Skeletal muscle satellite cell (primary cell): ENCODE data around the gene CLDN19.
"Not testable (repeated sequence)": the region's sequence is repeated elsewhere in the genome, so short reads cannot be mapped to it uniquely, and the experiment has no call there.

Source experiments
- H3K27me3 ChIP-seq: 2 replicates; pipeline ENCODE4 v1.7.0; 2013; ENCODE audit warnings: low read length; ENCODE audit not compliant: control insufficient read depth, insufficient read depth
- H3K36me3 ChIP-seq: 2 replicates; pipeline ENCODE4 v1.7.0; 2013; ENCODE audit warnings: mild to moderate bottlenecking, control low read depth, low read length; ENCODE audit not compliant: insufficient read depth
- H3K4me1 ChIP-seq: 2 replicates; pipeline ENCODE4 v1.7.0; 2013; ENCODE audit warnings: low read length; ENCODE audit not compliant: control insufficient read depth, insufficient read depth
- H3K4me2 ChIP-seq: 2 replicates; pipeline ENCODE4 v1.7.0; 2013; ENCODE audit warnings: mild to moderate bottlenecking, low read length
- H3K4me3 ChIP-seq: 2 replicates; pipeline ENCODE4 v1.7.0; 2013; ENCODE audit warnings: low read length
- H3K9ac ChIP-seq: 2 replicates; pipeline ENCODE4 v1.7.0; 2013; ENCODE audit warnings: mild to moderate bottlenecking, low read depth, low read length, moderate library complexity
- H3K9me3 ChIP-seq: replicated peaks from 2 replicates; pipeline ENCODE4 v1.7.0; 2013; ENCODE audit warnings: mild to moderate bottlenecking, control low read depth, low read length

The CLDN19 gene

DNA sequence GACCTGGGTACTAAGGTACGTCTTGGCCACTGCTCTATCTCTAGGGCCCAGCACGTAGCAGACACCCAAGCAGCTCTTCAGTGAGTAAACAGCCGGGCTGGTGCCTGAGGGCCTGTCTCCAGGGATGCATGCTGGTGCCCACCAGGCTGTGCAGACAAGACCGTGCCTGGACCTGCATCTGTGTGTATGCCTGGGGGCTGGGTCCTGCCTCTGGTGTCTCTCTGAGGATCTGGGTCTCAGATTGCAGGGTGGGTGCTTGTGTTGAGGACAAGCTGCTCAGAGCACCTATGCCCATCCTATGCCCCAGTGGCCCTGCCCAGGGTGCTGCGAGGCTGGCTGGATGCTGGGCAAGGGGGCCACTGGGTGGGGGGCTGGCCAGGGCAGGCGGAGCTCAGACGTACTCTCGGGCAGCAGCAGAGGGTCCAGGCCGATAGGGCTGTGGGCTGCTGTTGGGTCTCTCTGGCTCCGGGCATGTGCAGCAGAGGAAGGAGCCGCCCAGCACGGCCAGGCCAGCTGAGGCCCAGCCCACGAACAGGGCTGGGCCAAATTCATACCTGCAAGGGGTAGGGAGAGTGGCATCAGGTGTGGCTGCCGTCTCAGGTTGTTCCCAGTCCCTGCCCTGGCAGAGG lies 4.4 kb downstream of the CLDN19 start:
- Histone ChIP-seq H3K4me3 (no peak overlapping the region), H3K27me3 (no peaks in the 10 kb centered on the region), H3K4me1 (no peaks in the 10 kb centered on the region), H3K4me2 (no peak overlapping the region), H3K36me3 (no peaks in the 10 kb centered on the region), H3K9ac (no peak overlapping the region), H3K9me3 (no peaks in the 10 kb centered on the region)

DNA sequence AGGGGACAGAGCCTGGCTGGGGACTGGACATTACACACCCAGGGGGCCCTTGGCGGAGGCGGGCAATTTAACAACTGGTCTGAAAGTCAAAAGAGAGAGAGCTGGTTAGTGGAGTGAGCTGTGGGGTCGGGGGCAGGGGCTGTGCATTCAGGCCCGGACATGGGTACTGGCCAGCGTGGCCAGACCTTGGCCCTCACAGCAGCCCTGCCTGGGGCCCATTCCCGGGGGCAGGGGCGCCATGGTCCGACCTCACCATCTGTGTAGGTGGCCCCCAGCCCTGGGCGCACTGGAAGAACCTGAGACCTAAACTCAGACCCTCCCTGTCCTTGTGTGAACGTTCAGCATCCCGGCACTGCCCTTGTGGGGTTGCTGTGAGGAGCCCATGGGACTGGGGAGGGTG lies 5.0 kb downstream of the CLDN19 start:
- Histone ChIP-seq H3K4me3 (no peak overlapping the region), H3K4me2 (no peak overlapping the region), H3K4me1 (no peaks in the 10 kb centered on the region), H3K27me3 (no peaks in the 10 kb centered on the region), H3K9ac (no peak overlapping the region), H3K36me3 (no peaks in the 10 kb centered on the region), H3K9me3 (no peaks in the 10 kb centered on the region)

DNA sequence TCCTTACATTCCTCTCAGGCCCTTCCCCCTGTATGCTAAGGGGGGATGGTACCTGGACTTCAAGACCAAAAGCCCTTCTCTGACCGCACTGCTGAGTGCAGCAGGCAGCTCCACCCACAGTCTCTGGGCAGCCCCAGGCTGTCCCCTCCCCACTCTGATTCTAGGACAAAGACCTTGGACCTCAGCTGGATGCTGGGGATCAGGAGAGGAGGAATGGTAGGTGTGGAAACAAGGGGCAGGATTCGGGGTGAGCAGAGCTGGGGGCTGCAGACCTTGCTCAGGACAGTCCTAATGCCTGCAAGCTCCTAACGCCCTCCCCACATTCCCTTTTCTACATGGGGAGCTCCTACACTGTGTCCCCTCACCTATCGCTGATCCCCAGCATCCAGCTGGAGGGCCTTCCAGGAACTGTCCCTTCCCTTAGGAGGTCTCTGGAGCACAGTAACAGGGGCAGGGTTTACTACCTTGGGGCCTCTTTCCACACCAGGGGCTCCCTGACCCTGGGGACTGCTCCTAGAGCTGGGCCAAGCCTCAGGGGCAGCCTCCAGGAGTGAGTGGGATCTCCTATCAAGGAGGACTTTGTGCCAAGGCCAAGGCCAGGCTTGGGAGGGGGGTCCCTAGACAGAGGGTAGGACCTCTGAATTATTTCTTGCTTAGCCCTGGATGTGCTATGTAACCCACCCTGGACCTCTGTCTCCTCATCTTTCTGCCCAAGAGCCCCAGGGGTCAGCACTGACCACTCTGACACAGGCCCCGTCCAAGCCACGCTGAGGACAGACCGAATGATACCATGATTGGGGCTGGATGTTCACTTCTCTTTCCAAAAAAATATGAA lies 5.6 kb downstream of the CLDN19 start:
- Histone ChIP-seq H3K27me3 (no peaks in the 10 kb centered on the region), H3K9me3 (no peaks in the 10 kb centered on the region), H3K36me3 (no peaks in the 10 kb centered on the region), H3K4me3 (no peak overlapping the region), H3K4me2 (no peak overlapping the region), H3K9ac (no peak overlapping the region), H3K4me1 (no peaks in the 10 kb centered on the region)

- Histone ChIP-seq H3K36me3 (no peaks in the 10 kb centered on the region), H3K27me3 (no peaks in the 10 kb centered on the region), H3K4me2 (no peak overlapping the region), H3K4me3 (no peak overlapping the region), H3K4me1 (no peaks in the 10 kb centered on the region), H3K9me3 (no peaks in the 10 kb centered on the region), H3K9ac (no peak overlapping the region)
These were observed 6.4 kb downstream of the CLDN19 start for GRCh38 chr1:42733415-42734200.

GRCh38 chr1:42732126-42732680 lies 7.8 kb downstream of the CLDN19 start:
- Histone ChIP-seq H3K4me2 (no peak overlapping the region), H3K27me3 (no peaks in the 10 kb centered on the region), H3K4me3 (no peak overlapping the region), H3K36me3 (no peaks in the 10 kb centered on the region), H3K4me1 (no peaks in the 10 kb centered on the region), H3K9ac (no peak overlapping the region), H3K9me3 (no peaks in the 10 kb centered on the region)

GRCh38 chr1:42731585-42731984 lies 8.5 kb downstream of the CLDN19 start:
- no peaks in the 10 kb centered on the region for H3K4me1 ChIP-seq
- H3K9me3 ChIP-seq, result no peaks in the 10 kb centered on the region
- no peak overlapping the region for H3K4me2 ChIP-seq
- no peaks in the 10 kb centered on the region for H3K27me3 ChIP-seq
- no peak overlapping the region for H3K4me3 ChIP-seq
- no peak overlapping the region for H3K9ac ChIP-seq
- no peaks in the 10 kb centered on the region for H3K36me3 ChIP-seq

GRCh38 chr1:42730988-42731387 lies 9.0 kb downstream of the CLDN19 start:
- no peaks in the 10 kb centered on the region for H3K4me1 ChIP-seq
- no peaks in the 10 kb centered on the region for H3K9me3 ChIP-seq
- H3K9ac ChIP-seq, result no peak overlapping the region
- no peaks in the 10 kb centered on the region for H3K27me3 ChIP-seq
- no peak overlapping the region for H3K4me3 ChIP-seq
- no peaks in the 10 kb centered on the region for H3K36me3 ChIP-seq
- no peak overlapping the region for H3K4me2 ChIP-seq

DNA sequence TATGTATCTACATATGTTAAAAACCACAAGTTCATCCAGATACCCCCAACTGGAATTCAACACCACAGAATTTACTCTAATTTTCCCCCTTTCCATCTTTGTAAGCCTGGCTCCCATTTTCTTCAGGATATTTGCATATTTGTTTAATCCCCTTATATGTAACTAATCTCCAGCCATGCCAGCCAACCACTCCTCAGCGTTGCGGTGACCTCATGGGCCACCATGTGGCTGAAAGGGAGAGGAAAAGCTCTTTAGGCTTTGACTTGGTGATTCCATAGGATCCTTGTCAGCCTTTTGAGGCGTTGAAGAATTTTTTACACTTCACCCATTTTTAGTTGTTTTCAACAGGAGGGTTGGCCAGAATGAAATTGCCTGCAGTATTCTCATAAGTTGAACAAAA lies 10.0 kb downstream of the CLDN19 start:
- H3K4me3 ChIP-seq, result no peak overlapping the region
- H3K4me1 ChIP-seq, result no peaks in the 10 kb centered on the region
- H3K9ac ChIP-seq, result no peak overlapping the region
- no peak overlapping the region for H3K4me2 ChIP-seq
- H3K9me3 ChIP-seq, result no peaks in the 10 kb centered on the region
- H3K36me3 ChIP-seq, result no peaks in the 10 kb centered on the region
- no peaks in the 10 kb centered on the region for H3K27me3 ChIP-seq

- H3K9ac ChIP-seq, H3K4me2 ChIP-seq, H3K27me3 ChIP-seq, H3K4me3 ChIP-seq, H3K9me3 ChIP-seq, H3K36me3 ChIP-seq, H3K4me1 ChIP-seq: not testable (repeated sequence)
These were observed 14.2 kb downstream of the CLDN19 start for GRCh38 chr1:42725820-42726219.

- no peaks in the 10 kb centered on the region for H3K27me3 ChIP-seq
- H3K4me2 ChIP-seq, result no peak overlapping the region
- no peaks in the 10 kb centered on the region for H3K36me3 ChIP-seq
- H3K9ac ChIP-seq, result no peak overlapping the region
- no peaks in the 10 kb centered on the region for H3K9me3 ChIP-seq
- H3K4me3 ChIP-seq, result no peak overlapping the region
- H3K4me1 ChIP-seq, result no peaks in the 10 kb centered on the region
These were observed 16.5 kb downstream of the CLDN19 start for GRCh38 chr1:42723511-42723910.

DNA sequence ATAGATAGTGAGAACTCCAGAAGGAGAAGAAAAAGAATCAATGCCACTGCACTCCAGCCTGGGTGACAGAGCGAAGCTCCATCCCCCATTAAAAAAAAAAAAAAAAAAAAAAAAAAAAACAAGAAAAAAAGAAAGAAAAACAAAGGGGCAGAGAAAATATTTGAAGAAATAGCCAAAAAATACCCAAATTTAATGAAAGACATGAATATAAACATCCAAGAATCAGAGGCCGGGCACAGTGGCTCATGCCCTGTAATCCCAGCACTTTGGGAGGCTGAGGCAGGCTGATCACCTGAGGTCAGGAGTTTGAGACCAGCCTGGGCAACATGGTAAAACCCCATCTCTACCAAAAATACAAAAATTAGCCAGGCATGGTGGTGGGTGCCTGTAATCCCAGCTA lies 17.6 kb downstream of the CLDN19 start:
- H3K9me3 ChIP-seq, H3K4me1 ChIP-seq, H3K9ac ChIP-seq, H3K4me3 ChIP-seq, H3K27me3 ChIP-seq, H3K4me2 ChIP-seq, H3K36me3 ChIP-seq: not testable (repeated sequence)
